Measurements from ENCODE around the gene HSPBAP1. TPM values are rescaled to one million over a fixed set of nuclear protein-coding genes. Genes with fewer than 3 reads are reported as not detected.

Gene HSPBAP1
- total RNA-seq, 1 donor from 2014 or later: 20.6 TPM

GRCh38 chr3:122695927-122696561 is 97.6 kb downstream of the HSPBAP1 start:
- Mint-ChIP-seq H3K27ac (peak overlapping the region; percentile 92), H3K4me3 (no peak overlapping the region)

GRCh38 chr3:122694966-122695365 is 98.7 kb downstream of the HSPBAP1 start:
- POLR2A ChIA-PET: interaction anchor here (0.7 to 8.4 kb wide), 13 partner anchors 9 to 1146 kb away, joined by 3 to 126 read pairs (median 4); partner anchors contain the start of genes DTX3L, HSPBAP1, PARP14 and PARP15
- Mint-ChIP-seq H3K27ac (peak overlapping the region; percentile 92), H3K4me3 (peak overlapping the region; percentile 62), H3K4me1 (peaks cover 90% of the 10 kb centered on the region), H3K36me3 (ENCODE audit: low read depth) (peaks cover 84% of the 10 kb centered on the region), H3K27me3 (no peaks in the 10 kb centered on the region), H3K9me3 (peaks cover 2% of the 10 kb centered on the region)
- TF ChIP-seq CTCF (IDR thresholded peaks at IDR 0.05): no peak
- DNase-seq (peak; percentile 51), ATAC-seq (ENCODE audit: low read depth) (peak; percentile 47)
- CTCF ChIA-PET: interaction anchor here (0.6 to 7.1 kb wide), 6 partner anchors 11 to 865 kb away, joined by 3 to 45 read pairs (median 3); partner anchors contain the start of gene PARP14
- intact Hi-C loops (cut with micrococcal nuclease): loop anchor here (1.0 kb wide), 1 partner anchor 119 kb away; no protein-coding TSS in a partner anchor

More at GRCh38 chr3:122695927-122696561, 97.6 kb downstream of the HSPBAP1 start:
- ATAC-seq (ENCODE audit: low read depth) (no peak), DNase-seq (no peak)
- ChIA-PET POLR2A (interaction anchor here (0.6 to 8.4 kb wide), 15 partner anchors 8 to 827 kb away, joined by 3 to 126 read pairs (median 6); partner anchors contain the start of genes DTX3L, FAM162A, HSPBAP1 and KPNA1), CTCF (interaction anchor here (1.0 to 7.1 kb wide), 8 partner anchors 9 to 303 kb away, joined by 3 to 45 read pairs (median 4); partner anchors contain the start of gene PARP14)
- intact Hi-C loops (cut with micrococcal nuclease): loop anchor here (1.0 kb wide), 1 partner anchor 120 kb away; no protein-coding TSS in a partner anchor
- peaks cover 94% of the 10 kb centered on the region for H3K36me3 Mint-ChIP-seq (ENCODE audit: low read depth)
- no peak for TF ChIP-seq CTCF (IDR thresholded peaks at IDR 0.05)
- H3K27me3 Mint-ChIP-seq: no peaks in the 10 kb centered on the region
- H3K4me1 Mint-ChIP-seq: peaks cover 95% of the 10 kb centered on the region
- H3K9me3 Mint-ChIP-seq: peaks cover 2% of the 10 kb centered on the region

GRCh38 chr3:122692674-122693073 is 101.0 kb downstream of the HSPBAP1 start:
- Mint-ChIP-seq H3K27me3 (no peaks in the 10 kb centered on the region), H3K9me3 (peaks cover 2% of the 10 kb centered on the region), H3K4me1 (peaks cover 67% of the 10 kb centered on the region), H3K4me3 (no peak overlapping the region), H3K27ac (peak overlapping the region; percentile 64), H3K36me3 (ENCODE audit: low read depth) (peaks cover 61% of the 10 kb centered on the region)
- DNase-seq: no peak
- POLR2A ChIA-PET: no interaction called here
- intact Hi-C loops (cut with micrococcal nuclease): no loop called here
- CTCF ChIA-PET: interaction anchor here (7.1 kb wide), 1 partner anchor 13 kb away, joined by 45 read pairs; the partner anchor contains the start of gene PARP14
- no peak for TF ChIP-seq CTCF (IDR thresholded peaks at IDR 0.05)
- ATAC-seq (ENCODE audit: low read depth): no peak

- peaks cover 48% of the 10 kb centered on the region for H3K36me3 Mint-ChIP-seq (ENCODE audit: low read depth)
- DNase-seq (no peak), ATAC-seq (ENCODE audit: low read depth) (peak; percentile 39)
- peak overlapping the region; percentile 13 for H3K4me3 Mint-ChIP-seq
- H3K27me3 Mint-ChIP-seq: no peaks in the 10 kb centered on the region
- peaks cover 52% of the 10 kb centered on the region for H3K4me1 Mint-ChIP-seq
- ChIA-PET CTCF (no interaction called here), POLR2A (interaction anchor here (0.7 kb wide), 1 partner anchor 74 kb away, joined by 3 read pairs; no protein-coding TSS in a partner anchor)
- H3K9me3 Mint-ChIP-seq: no peaks in the 10 kb centered on the region
- no peak for TF ChIP-seq CTCF (IDR thresholded peaks at IDR 0.05)
- no peak overlapping the region for H3K27ac Mint-ChIP-seq
- intact Hi-C loops (cut with micrococcal nuclease): no loop called here
These were observed 102.4 kb downstream of the HSPBAP1 start for GRCh38 chr3:122691195-122691594.

GRCh38 chr3:122690096-122690495 is 103.5 kb downstream of the HSPBAP1 start:
- intact Hi-C loops (cut with micrococcal nuclease): no loop called here
- H3K9me3 Mint-ChIP-seq: no peaks in the 10 kb centered on the region
- CTCF ChIA-PET: interaction anchor here (1.7 kb wide), 1 partner anchor 12 kb away, joined by 4 read pairs; no protein-coding TSS in a partner anchor
- H3K27ac Mint-ChIP-seq: no peak overlapping the region
- no peak for ATAC-seq (ENCODE audit: low read depth)
- peaks cover 44% of the 10 kb centered on the region for H3K36me3 Mint-ChIP-seq (ENCODE audit: low read depth)
- no peak for TF ChIP-seq CTCF (IDR thresholded peaks at IDR 0.05)
- peaks cover 44% of the 10 kb centered on the region for H3K4me1 Mint-ChIP-seq
- POLR2A ChIA-PET: interaction anchor here (2.1 to 3.3 kb wide), 2 partner anchors 8 to 11 kb away, joined by 10 to 23 read pairs; no protein-coding TSS in a partner anchor
- no peak overlapping the region for H3K4me3 Mint-ChIP-seq
- no peak for DNase-seq
- no peaks in the 10 kb centered on the region for H3K27me3 Mint-ChIP-seq

Measured in activated B cell treated with CpG ODN at 0.5 μM for 24 hours (primary cell).